ENCODE measurements around the gene LMO7.

DNA sequence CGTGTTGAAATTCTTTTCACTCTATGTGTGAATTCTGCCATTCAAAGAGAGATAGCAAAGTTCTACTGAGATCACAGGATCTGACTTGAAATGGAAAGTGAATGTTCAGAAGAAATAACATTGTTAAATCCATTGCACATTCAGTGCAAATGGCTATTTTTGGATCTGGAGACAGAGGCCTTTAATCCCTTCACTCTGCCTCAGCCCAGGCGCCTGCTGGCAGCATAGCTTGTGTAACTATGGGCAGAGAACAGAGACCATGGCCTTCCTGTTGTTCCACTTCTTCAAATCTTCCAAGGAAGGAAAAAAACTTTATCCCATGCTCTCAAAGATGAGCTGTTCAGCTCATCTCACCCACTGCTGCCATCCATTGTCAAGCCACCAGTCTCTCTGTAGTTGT lies 265.4 kb downstream of the LMO7 start:
- TF ChIP-seq POLR2AphosphoS5 (IDR thresholded peaks at IDR 0.05; ENCODE audit: borderline replicate concordance, low read depth, low read length) (no peak), EZH2 (IDR thresholded peaks at IDR 0.05) (no peak), FOXP2 (optimal IDR thresholded peaks at IDR 0.05; ENCODE audit: control extremely low read depth, extremely low read length, insufficient read depth) (no peak)

All from SK-N-MC (cell line).